Astrocyte (in vitro differentiated cells and primary cell): ENCODE measurements around the gene DNAH9. TPM values are rescaled to one million over a fixed set of nuclear protein-coding genes. Genes with fewer than 3 reads are reported as not detected.

ENCODE experiments used
- DNase-seq: peaks from one replicate; pipeline ENCODE4 v3.0.0-alpha.2; 2010; ENCODE audit warnings: low read depth
- FAIRE-seq: peaks from 2 replicates; lab custom pipeline; 2011; peaks lifted over from hg19 to GRCh38; lab: Jason Lieb, UNC
- H2AFZ ChIP-seq: 2 replicates; pipeline ENCODE4 v1.6.0; 2012; ENCODE audit warnings: low read depth, low read length, inconsistent platforms
- H3K27ac ChIP-seq: 2 replicates; pipeline ENCODE4 v1.5.1; 2011; ENCODE audit warnings: low read depth, low read length, inconsistent platforms
- H3K27me3 ChIP-seq: 2 replicates; pipeline ENCODE4 v1.6.0; 2011; ENCODE audit warnings: low read length, inconsistent platforms; ENCODE audit not compliant: insufficient read depth
- H3K36me3 ChIP-seq: 2 replicates; pipeline ENCODE4 v1.5.1; 2011; ENCODE audit warnings: low read length, inconsistent platforms; ENCODE audit not compliant: insufficient read depth
- H3K4me1 ChIP-seq: 2 replicates; pipeline ENCODE4 v1.5.1; 2011; ENCODE audit warnings: low read length, inconsistent platforms; ENCODE audit not compliant: insufficient read depth
- H3K4me2 ChIP-seq: 2 replicates; pipeline ENCODE4 v1.6.0; 2012; ENCODE audit warnings: low read length, inconsistent platforms
- H3K4me3 ChIP-seq: 2 replicates; pipeline ENCODE4 v1.5.1; 2011; ENCODE audit warnings: low read depth, mild to moderate bottlenecking, low read length, inconsistent platforms; ENCODE audit not compliant: insufficient read depth
- H3K79me2 ChIP-seq: 2 replicates; pipeline ENCODE4 v1.6.0; 2012; ENCODE audit warnings: mild to moderate bottlenecking, low read length, inconsistent platforms; ENCODE audit not compliant: insufficient read depth
- H3K9ac ChIP-seq: 2 replicates; pipeline ENCODE4 v1.6.0; 2012; ENCODE audit warnings: mild to moderate bottlenecking, low read length, inconsistent platforms
- H3K9me3 ChIP-seq: 2 replicates; pipeline ENCODE4 v1.5.1; 2012; ENCODE audit warnings: low read depth, mild to moderate bottlenecking, low read length, inconsistent platforms; ENCODE audit not compliant: insufficient read depth
- H4K20me1 ChIP-seq: 2 replicates; pipeline ENCODE4 v1.6.0; 2012; ENCODE audit warnings: low read length, inconsistent platforms; ENCODE audit not compliant: insufficient read depth
- H3K27ac Mint-ChIP-seq: one replicate; pipeline ENCODE4 v1.8.0; 2021; ENCODE audit warnings: mild to moderate bottlenecking, mixed read lengths; ENCODE audit not compliant: unreplicated experiment
- H3K27me3 Mint-ChIP-seq: one replicate; pipeline ENCODE4 v1.8.0; 2021; ENCODE audit warnings: low read depth, mixed read lengths; ENCODE audit not compliant: unreplicated experiment
- H3K36me3 Mint-ChIP-seq: one replicate; pipeline ENCODE4 v1.8.0; 2021; ENCODE audit warnings: low read depth, mixed read lengths; ENCODE audit not compliant: unreplicated experiment
- H3K4me1 Mint-ChIP-seq: one replicate; pipeline ENCODE4 v1.8.0; 2021; ENCODE audit warnings: low read depth, mixed read lengths; ENCODE audit not compliant: unreplicated experiment
- H3K4me3 Mint-ChIP-seq: one replicate; pipeline ENCODE4 v1.8.0; 2021; ENCODE audit warnings: mild to moderate bottlenecking, moderate library complexity, mixed read lengths; ENCODE audit not compliant: unreplicated experiment
- H3K9me3 Mint-ChIP-seq: one replicate; pipeline ENCODE4 v1.8.0; 2021; ENCODE audit warnings: mild to moderate bottlenecking, mixed read lengths; ENCODE audit not compliant: unreplicated experiment
- EZH2 ChIP-seq: IDR thresholded peaks from 2 replicates; pipeline ENCODE4 v1.6.1; 2012; ENCODE audit warnings: mild to moderate bottlenecking, low read length, inconsistent platforms; ENCODE audit not compliant: insufficient read depth
- total RNA-seq: library from RNA; stranded (reverse); gene quantifications from 2 replicates; pipeline ENCODE4 v1.2.1, GENCODE V29; 2021
- TF ChIP-seq, protein P1 (sequence below): IDR thresholded peaks from 2 replicates; pipeline ENCODE4 v1.5.1; 2011; ENCODE audit warnings: low read depth, mild to moderate bottlenecking, inconsistent platforms, low read length, moderate library complexity; ENCODE audit not compliant: insufficient read depth

The DNAH9 gene
- total RNA-seq, 1 donor from 2014 or later: not detected

DNA sequence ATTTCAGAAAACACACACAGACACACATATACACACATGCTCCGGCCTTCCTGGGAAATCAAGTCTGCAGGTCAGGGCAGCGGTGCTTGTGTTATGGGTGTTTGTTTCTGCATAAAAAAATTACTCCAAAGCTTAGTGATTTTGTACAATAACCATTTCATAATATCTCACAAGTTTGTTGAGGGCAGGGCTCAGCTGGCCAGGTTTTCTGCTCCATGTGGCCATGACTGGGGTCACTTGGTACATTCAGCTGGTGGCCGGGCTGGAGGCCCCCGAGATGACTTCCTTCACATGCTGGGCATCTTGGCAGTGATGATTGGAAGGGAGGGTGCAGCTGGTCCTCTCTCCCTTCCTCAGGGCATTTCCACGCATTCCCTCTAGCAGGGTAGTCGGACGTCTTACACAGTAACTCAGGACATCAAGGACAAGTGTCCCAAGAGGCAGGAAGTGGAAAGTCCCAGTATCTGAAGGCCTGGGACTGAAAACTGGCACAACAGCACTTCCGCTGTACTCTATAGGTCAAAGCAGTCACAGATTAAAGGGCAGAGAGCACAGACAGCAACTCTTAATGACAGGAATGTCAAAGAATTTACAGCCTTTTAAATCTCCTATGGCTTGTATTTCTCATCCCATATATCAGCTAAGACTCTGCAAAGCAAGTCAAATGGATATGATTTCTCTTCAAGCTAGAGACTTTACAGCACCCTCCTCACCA is 271.6 kb downstream of the DNAH9 start:
- Histone ChIP-seq H3K9ac (no peak overlapping the region), H3K4me3 (no peak overlapping the region), H3K9me3 (peaks cover 4% of the 10 kb centered on the region), H4K20me1 (no peaks in the 10 kb centered on the region), H3K36me3 (no peaks in the 10 kb centered on the region), H3K27me3 (no peaks in the 10 kb centered on the region), H3K4me2 (no peak overlapping the region), H3K4me1 (no peaks in the 10 kb centered on the region), H2AFZ (no peak overlapping the region), H3K79me2 (no peaks in the 10 kb centered on the region), H3K27ac (no peak overlapping the region)
- no peak overlapping the region for H3K4me3 Mint-ChIP-seq
- peaks cover 6% of the 10 kb centered on the region for H3K9me3 Mint-ChIP-seq
- no peak for TF ChIP-seq EZH2
- TF ChIP-seq, protein P1, sequence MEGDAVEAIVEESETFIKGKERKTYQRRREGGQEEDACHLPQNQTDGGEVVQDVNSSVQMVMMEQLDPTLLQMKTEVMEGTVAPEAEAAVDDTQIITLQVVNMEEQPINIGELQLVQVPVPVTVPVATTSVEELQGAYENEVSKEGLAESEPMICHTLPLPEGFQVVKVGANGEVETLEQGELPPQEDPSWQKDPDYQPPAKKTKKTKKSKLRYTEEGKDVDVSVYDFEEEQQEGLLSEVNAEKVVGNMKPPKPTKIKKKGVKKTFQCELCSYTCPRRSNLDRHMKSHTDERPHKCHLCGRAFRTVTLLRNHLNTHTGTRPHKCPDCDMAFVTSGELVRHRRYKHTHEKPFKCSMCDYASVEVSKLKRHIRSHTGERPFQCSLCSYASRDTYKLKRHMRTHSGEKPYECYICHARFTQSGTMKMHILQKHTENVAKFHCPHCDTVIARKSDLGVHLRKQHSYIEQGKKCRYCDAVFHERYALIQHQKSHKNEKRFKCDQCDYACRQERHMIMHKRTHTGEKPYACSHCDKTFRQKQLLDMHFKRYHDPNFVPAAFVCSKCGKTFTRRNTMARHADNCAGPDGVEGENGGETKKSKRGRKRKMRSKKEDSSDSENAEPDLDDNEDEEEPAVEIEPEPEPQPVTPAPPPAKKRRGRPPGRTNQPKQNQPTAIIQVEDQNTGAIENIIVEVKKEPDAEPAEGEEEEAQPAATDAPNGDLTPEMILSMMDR: no peak
- no peaks in the 10 kb centered on the region for H3K4me1 Mint-ChIP-seq
- H3K27me3 Mint-ChIP-seq: no peaks in the 10 kb centered on the region
- no peaks in the 10 kb centered on the region for H3K36me3 Mint-ChIP-seq
- FAIRE-seq: no peak
- DNase-seq: no peak
- no peak overlapping the region for H3K27ac Mint-ChIP-seq

DNA sequence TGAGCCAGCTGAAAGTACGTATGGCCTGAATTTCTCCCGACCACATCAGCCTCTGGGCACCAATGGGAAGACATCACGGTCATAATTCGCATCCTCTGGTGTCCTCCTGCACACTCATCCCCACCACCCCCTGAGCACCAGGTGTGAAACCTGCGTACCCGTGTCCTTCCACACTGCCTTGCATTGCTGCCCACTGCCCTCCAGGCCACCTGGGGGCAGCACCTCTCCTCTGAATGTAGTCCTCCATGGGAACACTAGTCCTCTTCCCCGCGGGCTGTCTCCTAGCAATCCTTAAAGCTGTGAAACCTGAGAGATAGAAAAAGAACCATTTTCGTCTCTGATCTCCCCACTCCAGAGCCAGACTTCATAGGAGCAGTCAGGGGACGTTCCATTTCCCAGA is 273.5 kb downstream of the DNAH9 start:
- no peaks in the 10 kb centered on the region for H3K4me1 Mint-ChIP-seq
- H3K27me3 Mint-ChIP-seq: no peaks in the 10 kb centered on the region
- no peaks in the 10 kb centered on the region for H3K36me3 Mint-ChIP-seq
- no peaks in the 10 kb centered on the region for H3K27me3 ChIP-seq
- TF ChIP-seq, protein P1: no peak
- TF ChIP-seq EZH2: no peak
- H2AFZ ChIP-seq: no peak overlapping the region
- no peaks in the 10 kb centered on the region for H3K79me2 ChIP-seq
- H3K4me3 Mint-ChIP-seq: no peak overlapping the region
- no peak overlapping the region for H3K4me3 ChIP-seq
- H3K27ac ChIP-seq: no peak overlapping the region
- peaks cover 6% of the 10 kb centered on the region for H3K9me3 Mint-ChIP-seq
- no peak overlapping the region for H3K27ac Mint-ChIP-seq
- no peak for DNase-seq
- H4K20me1 ChIP-seq: no peaks in the 10 kb centered on the region
- no peak overlapping the region for H3K4me2 ChIP-seq
- peaks cover 4% of the 10 kb centered on the region for H3K9me3 ChIP-seq
- no peaks in the 10 kb centered on the region for H3K36me3 ChIP-seq
- FAIRE-seq: no peak
- no peak overlapping the region for H3K9ac ChIP-seq
- no peaks in the 10 kb centered on the region for H3K4me1 ChIP-seq

DNA sequence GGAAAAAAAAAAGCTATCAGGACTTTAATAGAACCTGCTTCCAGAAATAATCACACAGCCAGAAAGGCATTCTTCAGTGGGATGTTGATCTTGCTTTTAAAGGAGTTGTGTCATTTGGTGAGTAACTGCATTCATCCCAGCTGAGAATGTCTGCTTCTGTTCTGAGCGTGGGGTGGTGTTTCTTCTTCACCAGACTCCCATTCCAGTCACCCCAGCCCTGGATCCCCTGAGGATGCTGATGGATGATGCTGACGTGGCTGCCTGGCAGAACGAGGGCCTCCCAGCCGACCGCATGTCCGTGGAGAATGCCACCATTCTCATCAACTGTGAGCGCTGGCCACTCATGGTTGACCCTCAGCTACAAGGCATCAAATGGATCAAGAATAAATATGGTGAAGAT is 276.5 kb downstream of the DNAH9 start:
- H3K9ac ChIP-seq: no peak overlapping the region
- FAIRE-seq: no peak
- no peaks in the 10 kb centered on the region for H3K4me1 ChIP-seq
- no peak overlapping the region for H3K27ac ChIP-seq
- H3K4me3 Mint-ChIP-seq: no peak overlapping the region
- DNase-seq: no peak
- H3K27me3 Mint-ChIP-seq: no peaks in the 10 kb centered on the region
- no peak overlapping the region for H3K4me2 ChIP-seq
- H3K27me3 ChIP-seq: no peaks in the 10 kb centered on the region
- H2AFZ ChIP-seq: no peak overlapping the region
- peaks cover 4% of the 10 kb centered on the region for H3K9me3 ChIP-seq
- no peaks in the 10 kb centered on the region for H4K20me1 ChIP-seq
- no peaks in the 10 kb centered on the region for H3K36me3 Mint-ChIP-seq
- H3K4me1 Mint-ChIP-seq: no peaks in the 10 kb centered on the region
- H3K36me3 ChIP-seq: no peaks in the 10 kb centered on the region
- no peaks in the 10 kb centered on the region for H3K9me3 Mint-ChIP-seq
- no peak overlapping the region for H3K27ac Mint-ChIP-seq
- TF ChIP-seq, protein P1: no peak
- no peak for TF ChIP-seq EZH2
- H3K4me3 ChIP-seq: no peak overlapping the region
- no peaks in the 10 kb centered on the region for H3K79me2 ChIP-seq
